Right lobe of liver (tissue), 6 donors: ENCODE results near the gene S100A12. TPM values are rescaled to one million over a fixed set of nuclear protein-coding genes. Genes with fewer than 3 reads are reported as not detected.
A peak's percentile ranks its signal among the peaks of the same experiment; 100 is the strongest.

Source experiments
- ATAC-seq, 4 donors: fragments of 200-7000 bp; cut with Tn5 transposase; one replicate each; pipeline ENCODE4 v1.9.1; 2020; ENCODE audit warnings: mild to moderate bottlenecking in 4 of 4, moderate library complexity in 4 of 4
- DNase-seq, 3 donors: peaks; one replicate each; pipeline ENCODE4 v3.0.0-alpha.2; 2020
- H3K27ac ChIP-seq, 3 donors: fragments of 200-600 bp; one replicate each; pipeline ENCODE4 v1.8.0; 2022
- H3K27me3 ChIP-seq, 2 donors: fragments of 200-600 bp; one replicate each; pipeline ENCODE4 v1.8.0; 2022
- H3K36me3 ChIP-seq, 4 donors: fragments of 200-600 bp; sonication (generic) in 1 of 4; one replicate each; pipeline versions ENCODE4 v1.5.1 to v1.8.0; 2017 to 2022; ENCODE audit warnings: control low read depth in 1 of 4
- H3K4me1 ChIP-seq, 4 donors: fragments of 200-600 bp; sonication (generic) in 1 of 4; one replicate each; pipeline versions ENCODE4 v1.5.1 to v1.8.0; 2017 to 2022; ENCODE audit warnings: control low read depth in 1 of 4
- H3K4me3 ChIP-seq, 3 donors: fragments of 200-600 bp; one replicate each; pipeline ENCODE4 v1.8.0; 2022
- H3K9me3 ChIP-seq, 4 donors: fragments of 200-600 bp; sonication (generic) in 1 of 4; one replicate each; pipeline versions ENCODE4 v1.5.1 to v1.8.0; 2017 to 2022; ENCODE audit warnings: control low read depth in 1 of 4
- CTCF ChIP-seq, 4 donors: fragments of 200-600 bp in 3 of 4; fragments of 450-650 bp in 1 of 4; IDR thresholded peaks; one replicate each; pipeline versions ENCODE4 v1.5.1 to v1.8.0; 2016 to 2022; ENCODE audit warnings: antibody characterized with exemption in 4 of 4, mild to moderate bottlenecking in 2 of 4
- POLR2A ChIP-seq: fragments of 450-650 bp; IDR thresholded peaks from one replicate; pipeline ENCODE4 v1.6.1; 2017; ENCODE audit warnings: antibody characterized with exemption, mild to moderate bottlenecking
- WGBS: methylation state at CpG from one replicate; pipeline ENCODE4 v1.1.6; 2018; ENCODE audit warnings: low coverage, low lambda C conversion rate; ENCODE audit not compliant: insufficient coverage; ENCODE audit errors: missing lambda C conversion rate; 5-methylcytosine and 5-hydroxymethylcytosine counted together
- intact Hi-C, 2 donors: fragments of 100-400 bp; cut with DNase I; formaldehyde crosslinking; loops; one replicate each; pipeline versions ENCODE4 v1.11.2 to v1.14.1; 2022
- total RNA-seq, 6 experiments: library from RNA; depleted of rRNA in 2 of 6; stranded (reverse); fragments of >200 nt in 2 of 6; fragmentation: NEBNext Ultra II Directional in 3 of 6; extraction: Animal tissue kit (Norgen Biotek cat#: 25700) in 3 of 6; gene quantifications; one replicate each; pipeline versions ENCODE4 v1.1.0 to v1.2.4, GENCODE V29; 2016 to 2023
- donor health status: DM: no; HTN: yes; CAD: no.
- donor health status: DM: no; HTN: no; CAD: no.
- donor health status: DM: no; HTN: no; CAD: no.
- donor health status: DM: no; HTN: yes; CAD: no.
- donor health status: DM: no; HTN: yes; CAD: no.

The S100A12 gene
- total RNA-seq, 6 experiments from 2014 or later: 1.5 to 3.8 (median 3.0) TPM

GRCh38 chr1:153397051-153397923 is 21.9 kb upstream of the S100A12 start:
- Histone ChIP-seq H3K4me3 (no peak overlapping the region), H3K4me1 (no peaks in the 10 kb centered on the region), H3K27ac (no peak overlapping the region), H3K27me3 (no peaks in the 10 kb centered on the region), H3K36me3 (no peaks in the 10 kb centered on the region), H3K9me3 (no peaks in the 10 kb centered on the region)
- WGBS: 74% methylated on average over 10 of the region's 19 CpGs
- DNase-seq (no peak), ATAC-seq (no peak)
- intact Hi-C loops: no loop called here
- TF ChIP-seq CTCF (IDR thresholded peaks at IDR 0.05) (no peak), POLR2A (no peak)

- TF ChIP-seq POLR2A (no peak), CTCF (IDR thresholded peaks at IDR 0.05) (no peak)
- Histone ChIP-seq H3K36me3 (no peaks in the 10 kb centered on the region), H3K4me3 (no peak overlapping the region), H3K9me3 (no peaks in the 10 kb centered on the region), H3K4me1 (no peaks in the 10 kb centered on the region), H3K27me3 (no peaks in the 10 kb centered on the region), H3K27ac (no peak overlapping the region)
- 58% methylated on average over 5 of the region's 6 CpGs for WGBS
- DNase-seq (no peak), ATAC-seq (no peak)
- intact Hi-C loops: no loop called here
Observed at GRCh38 chr1:153396461-153396860, 21.0 kb upstream of the S100A12 start.

GRCh38 chr1:153395776-153396175 is 20.4 kb upstream of the S100A12 start:
- Histone ChIP-seq H3K36me3 (no peaks in the 10 kb centered on the region), H3K4me3 (no peak overlapping the region), H3K4me1 (no peaks in the 10 kb centered on the region), H3K27me3 (no peaks in the 10 kb centered on the region), H3K9me3 (no peaks in the 10 kb centered on the region), H3K27ac (no peak overlapping the region)
- DNase-seq: no peak
- TF ChIP-seq CTCF (IDR thresholded peaks at IDR 0.05) (no peak), POLR2A (no peak)
- intact Hi-C loops: no loop called here
- no peak for ATAC-seq
- 58% methylated on average over 6 of the region's 6 CpGs for WGBS

GRCh38 chr1:153395136-153395685 is 19.8 kb upstream of the S100A12 start:
- H3K27ac ChIP-seq: no peak overlapping the region
- no peaks in the 10 kb centered on the region for H3K4me1 ChIP-seq
- DNase-seq (no peak), ATAC-seq (peak in 1 of 4 donors; percentile 45)
- H3K36me3 ChIP-seq: no peaks in the 10 kb centered on the region
- no peaks in the 10 kb centered on the region for H3K9me3 ChIP-seq
- WGBS: 66% methylated on average over 6 of the region's 7 CpGs
- no peaks in the 10 kb centered on the region for H3K27me3 ChIP-seq
- H3K4me3 ChIP-seq: no peak overlapping the region
- TF ChIP-seq CTCF (IDR thresholded peaks at IDR 0.05) (no peak), POLR2A (no peak)
- intact Hi-C loops: no loop called here
